Ishikawa (cell line): ENCODE data around the gene TRIM14.

Source experiments
- CREB1 ChIP-seq: IDR thresholded peaks from 2 replicates; pipeline ENCODE4 v1.6.1; 2012; ENCODE audit warnings: low read depth
- EP300 ChIP-seq: IDR thresholded peaks from 2 replicates; pipeline ENCODE4 v1.6.1; 2012; ENCODE audit warnings: borderline replicate concordance
- MAX ChIP-seq: IDR thresholded peaks from 2 replicates; pipeline ENCODE4 v1.6.1; 2012
- NFIC ChIP-seq: IDR thresholded peaks from 2 replicates; pipeline ENCODE4 v1.6.1; 2012
- RAD21 ChIP-seq: IDR thresholded peaks from 2 replicates; pipeline ENCODE4 v1.6.1; 2012; ENCODE audit warnings: low read depth
- REST ChIP-seq: IDR thresholded peaks from 2 replicates; pipeline ENCODE4 v1.6.1; 2012; ENCODE audit warnings: low read depth, mild to moderate bottlenecking
- TAF1 ChIP-seq: IDR thresholded peaks from 2 replicates; pipeline ENCODE4 v1.6.1; 2012; ENCODE audit warnings: low read depth, mild to moderate bottlenecking
- TCF12 ChIP-seq: IDR thresholded peaks from 2 replicates; pipeline ENCODE4 v1.6.1; 2012; ENCODE audit warnings: low read depth
- TEAD4 ChIP-seq: IDR thresholded peaks from 2 replicates; pipeline ENCODE4 v1.6.1; 2012
- USF1 ChIP-seq: IDR thresholded peaks from 2 replicates; pipeline ENCODE4 v1.6.1; 2012
- YY1 ChIP-seq: IDR thresholded peaks from 2 replicates; pipeline ENCODE4 v1.6.1; 2012; ENCODE audit warnings: low read depth

- TF ChIP-seq TAF1 = no peak
- TF ChIP-seq MAX = no peak
- no peak for TF ChIP-seq RAD21
- no peak for TF ChIP-seq EP300
- TF ChIP-seq YY1 = no peak
- no peak for TF ChIP-seq REST
- TF ChIP-seq CREB1 = no peak
- TF ChIP-seq USF1 = no peak
- TF ChIP-seq TEAD4 = no peak
- TF ChIP-seq TCF12 = no peak
- TF ChIP-seq NFIC = no peak
Observed at GRCh38 chr9:98050351-98050750, 68.7 kb downstream of the TRIM14 start.
